GM12873 (cell line): ENCODE measurements around the gene PAPSS1.
A peak's percentile ranks its signal among the peaks of the same experiment; 100 is the strongest.

Experiments
- CTCF ChIP-seq: IDR thresholded peaks from 2 replicates; pipeline ENCODE4 v1.5.1; 2012; ENCODE audit warnings: low read depth, mild to moderate bottlenecking, moderate library complexity, low read length, control low read depth; ENCODE audit not compliant: insufficient read depth; ENCODE audit errors: missing control alignments

Gene PAPSS1

GRCh38 chr4:107719922-107720722 lies at the start of gene PAPSS1:
Gene PAPSS1 (minus strand): TSS chr4:107720234. CDS start chr4:107720179, 55 bp downstream.
- TF ChIP-seq CTCF: no peak

- no peak for TF ChIP-seq CTCF
Measured at GRCh38 chr4:107760281-107760947, 40.4 kb upstream of the PAPSS1 start.

GRCh38 chr4:107757864-107758476 lies 37.9 kb upstream of the PAPSS1 start:
- peak; percentile 8 for TF ChIP-seq CTCF

- peak; percentile 9 for TF ChIP-seq CTCF
Measured at GRCh38 chr4:107757283-107757682, 37.2 kb upstream of the PAPSS1 start.

GRCh38 chr4:107755841-107756356 lies 35.9 kb upstream of the PAPSS1 start:
- no peak for TF ChIP-seq CTCF

GRCh38 chr4:107751670-107752069 lies 31.6 kb upstream of the PAPSS1 start:
- TF ChIP-seq CTCF: no peak
